Gastrocnemius medialis (tissue), 4 donors: ENCODE data around the gene ABR.

Experiments used
- POLR2A ChIP-seq, 2 donors: fragments of 450-650 bp; IDR thresholded peaks; one replicate each; pipeline ENCODE4 v1.6.1; 2017; ENCODE audit warnings: antibody characterized with exemption in 2 of 2, mild to moderate bottlenecking in 2 of 2, moderate library complexity in 2 of 2
- TF ChIP-seq, protein P1 (sequence below), 5 experiments: fragments of 450-650 bp in 3 of 5; fragments of 200-600 bp in 2 of 5; sonication (generic) in 2 of 5; IDR thresholded peaks in 4 of 5; conservative IDR thresholded peaks in 1 of 5; 1 replicate in 4 of 5; 2 replicates in 1 of 5; pipeline ENCODE4 v1.5.1; 2016 to 2019; ENCODE audit warnings: antibody characterized with exemption in 5 of 5, mild to moderate bottlenecking in 3 of 5, moderate library complexity in 3 of 5

DNA sequence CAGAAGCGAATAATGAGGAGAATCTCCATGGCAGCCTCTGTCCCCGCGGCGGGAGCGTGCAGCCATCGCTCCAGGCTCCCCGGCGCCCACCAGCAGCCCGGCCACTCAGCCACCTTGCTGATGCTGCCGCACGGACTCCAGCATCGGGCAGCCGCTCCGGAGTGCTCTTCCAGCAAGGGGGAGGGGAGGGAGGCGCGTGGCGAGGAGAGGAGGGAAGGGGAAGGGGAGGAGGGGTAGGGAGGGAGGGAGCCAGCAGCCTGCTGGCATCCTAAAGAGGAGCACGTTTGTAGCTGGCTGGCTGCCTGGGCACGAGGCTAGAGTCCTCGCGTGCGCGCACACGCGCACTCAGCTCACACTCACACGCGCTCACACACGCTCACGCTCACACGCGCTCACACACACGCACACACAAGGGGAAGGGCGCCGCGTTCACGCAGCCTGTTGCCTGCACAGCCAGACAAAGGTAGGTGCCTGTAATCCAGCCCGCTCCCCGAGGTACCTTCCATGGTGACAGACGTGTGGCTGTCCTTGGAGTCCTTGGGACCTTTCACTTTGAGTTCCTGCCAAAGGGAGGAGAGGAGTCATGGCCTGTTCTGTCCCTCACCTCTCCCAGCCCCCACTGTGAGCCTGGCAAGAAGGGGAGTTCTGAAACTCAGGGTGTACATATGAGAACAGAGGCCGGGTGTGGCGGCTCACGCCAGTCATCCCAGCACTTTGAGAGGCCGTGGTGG, 100.8 kb downstream of the ABR start:
- TF ChIP-seq, protein P1, sequence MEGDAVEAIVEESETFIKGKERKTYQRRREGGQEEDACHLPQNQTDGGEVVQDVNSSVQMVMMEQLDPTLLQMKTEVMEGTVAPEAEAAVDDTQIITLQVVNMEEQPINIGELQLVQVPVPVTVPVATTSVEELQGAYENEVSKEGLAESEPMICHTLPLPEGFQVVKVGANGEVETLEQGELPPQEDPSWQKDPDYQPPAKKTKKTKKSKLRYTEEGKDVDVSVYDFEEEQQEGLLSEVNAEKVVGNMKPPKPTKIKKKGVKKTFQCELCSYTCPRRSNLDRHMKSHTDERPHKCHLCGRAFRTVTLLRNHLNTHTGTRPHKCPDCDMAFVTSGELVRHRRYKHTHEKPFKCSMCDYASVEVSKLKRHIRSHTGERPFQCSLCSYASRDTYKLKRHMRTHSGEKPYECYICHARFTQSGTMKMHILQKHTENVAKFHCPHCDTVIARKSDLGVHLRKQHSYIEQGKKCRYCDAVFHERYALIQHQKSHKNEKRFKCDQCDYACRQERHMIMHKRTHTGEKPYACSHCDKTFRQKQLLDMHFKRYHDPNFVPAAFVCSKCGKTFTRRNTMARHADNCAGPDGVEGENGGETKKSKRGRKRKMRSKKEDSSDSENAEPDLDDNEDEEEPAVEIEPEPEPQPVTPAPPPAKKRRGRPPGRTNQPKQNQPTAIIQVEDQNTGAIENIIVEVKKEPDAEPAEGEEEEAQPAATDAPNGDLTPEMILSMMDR (IDR thresholded peaks at IDR 0.05 in 4 of 5, conservative IDR thresholded peaks at IDR 0.05 in 1 of 5) = no peak
- no peak for TF ChIP-seq POLR2A (IDR thresholded peaks at IDR 0.05)
